ENCODE data around the gene PIP5K1C. TPM values are rescaled to one million over a fixed set of nuclear protein-coding genes. Genes with fewer than 3 reads are reported as not detected.

The PIP5K1C gene
- total RNA-seq, 1 experiment from 2014 or later = 26.9 TPM

GRCh38 chr19:3599776-3600187 lies 100.5 kb downstream of the PIP5K1C start:
- CTCF ChIA-PET = no interaction called here
- Histone ChIP-seq H3K36me3 (ENCODE audit: control insufficient read depth in 1 of 2, insufficient read depth in 2 of 2, low read length in 2 of 2) (no peaks in the 10 kb centered on the region), H3K79me2 (ENCODE audit: insufficient read depth, low read length) (no peaks in the 10 kb centered on the region), H2AFZ (ENCODE audit: low read depth, low read length, poor library complexity, severe bottlenecking) (no peak overlapping the region), H3K9ac (ENCODE audit: low read length) (no peak overlapping the region), H3K4me3 (replicated peaks in 1 of 2; ENCODE audit: low read depth in 1 of 2, low read length in 2 of 2) (no peak overlapping the region), H3K27me3 (ENCODE audit: insufficient read depth, low read length) (no peaks in the 10 kb centered on the region), H3K4me2 (ENCODE audit: low read length) (no peak overlapping the region), H3K4me1 (ENCODE audit: control insufficient read depth in 1 of 2, insufficient read depth in 2 of 2, low read length in 2 of 2) (no peaks in the 10 kb centered on the region), H3K9me2 (ENCODE audit: insufficient read depth) (no peaks in the 10 kb centered on the region), H4K20me1 (ENCODE audit: insufficient read depth) (no peaks in the 10 kb centered on the region), H3K9me3 (ENCODE audit: control insufficient read depth in 1 of 2, insufficient read depth in 1 of 2, low read depth in 1 of 2, low read length in 2 of 2) (no peaks in the 10 kb centered on the region), H3K27ac (ENCODE audit: low read depth, low read length) (no peak overlapping the region)
- ATAC-seq (peak; percentile 77), DNase-seq (ENCODE audit: low read depth, low spot score) (no peak)
- TF ChIP-seq CTCF (IDR thresholded peaks at IDR 0.05 in 2 of 3, conservative IDR thresholded peaks at IDR 0.05 in 1 of 3; ENCODE audit: borderline replicate concordance in 1 of 3, insufficient read depth in 1 of 3, low read depth in 2 of 3, low read length in 2 of 3) = peak in 2 of 3 experiments; percentile 35 to 43; a peak in 4 of 6 replicates
- TF ChIP-seq EZH2phosphoT487 (IDR thresholded peaks at IDR 0.05; ENCODE audit: borderline replicate concordance) = no peak
- POLR2A ChIA-PET = no interaction called here
- RAD21 ChIA-PET (ENCODE audit: low non-redundant PET in 1 of 2, low total read pairs in 2 of 2, uncharacterized antibody in 2 of 2, unreplicated experiment in 2 of 2) = no interaction called here
- intact Hi-C loops (cut with micrococcal nuclease) = no loop called here
- no TSS peak for BruUV-seq (replicated peaks)

DNA sequence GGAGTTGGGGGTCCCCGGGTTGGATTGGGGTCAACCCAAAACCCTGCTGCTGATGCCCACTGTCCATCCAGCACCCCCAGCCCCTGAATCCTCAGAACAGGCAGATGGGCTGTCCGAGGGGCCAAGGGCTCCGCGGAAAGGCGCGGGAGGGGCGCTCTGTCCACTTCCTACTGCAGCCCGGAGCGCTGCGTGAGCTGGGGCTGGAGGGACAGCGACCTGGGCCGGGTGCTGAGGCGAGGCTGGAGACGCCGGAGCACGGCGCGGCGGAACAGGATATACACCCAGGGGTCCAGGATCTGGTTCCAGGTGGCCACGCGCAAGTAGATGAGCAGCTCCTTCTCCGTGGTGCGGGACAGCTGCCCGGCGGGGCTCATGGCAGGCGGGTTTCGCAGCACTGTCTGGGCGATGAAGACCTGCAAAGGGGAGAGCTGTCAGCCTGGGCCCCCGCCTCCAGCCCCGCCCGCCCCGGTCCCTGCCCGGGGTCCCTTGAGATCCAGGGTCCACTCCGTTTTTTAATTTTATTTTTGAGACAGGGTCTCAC lies 104.7 kb downstream of the PIP5K1C start:
- RAD21 ChIA-PET (ENCODE audit: low non-redundant PET in 1 of 2, low total read pairs in 2 of 2, uncharacterized antibody in 2 of 2, unreplicated experiment in 2 of 2) = no interaction called here
- Histone ChIP-seq H3K79me2 (ENCODE audit: insufficient read depth, low read length) (no peaks in the 10 kb centered on the region), H4K20me1 (ENCODE audit: insufficient read depth) (no peaks in the 10 kb centered on the region), H3K27me3 (ENCODE audit: insufficient read depth, low read length) (no peaks in the 10 kb centered on the region), H3K4me3 (replicated peaks in 1 of 2; ENCODE audit: low read depth in 1 of 2, low read length in 2 of 2) (no peak overlapping the region), H3K9me2 (ENCODE audit: insufficient read depth) (no peaks in the 10 kb centered on the region), H3K4me2 (ENCODE audit: low read length) (no peak overlapping the region), H3K36me3 (ENCODE audit: control insufficient read depth in 1 of 2, insufficient read depth in 2 of 2, low read length in 2 of 2) (no peaks in the 10 kb centered on the region), H3K9ac (ENCODE audit: low read length) (no peak overlapping the region), H3K4me1 (ENCODE audit: control insufficient read depth in 1 of 2, insufficient read depth in 2 of 2, low read length in 2 of 2) (no peaks in the 10 kb centered on the region), H3K27ac (ENCODE audit: low read depth, low read length) (no peak overlapping the region), H2AFZ (ENCODE audit: low read depth, low read length, poor library complexity, severe bottlenecking) (no peak overlapping the region), H3K9me3 (ENCODE audit: control insufficient read depth in 1 of 2, insufficient read depth in 1 of 2, low read depth in 1 of 2, low read length in 2 of 2) (no peaks in the 10 kb centered on the region)
- no peak for DNase-seq (ENCODE audit: low read depth, low spot score)
- BruUV-seq (replicated peaks) = no TSS peak
- intact Hi-C loops (cut with micrococcal nuclease) = no loop called here
- ATAC-seq = no peak
- POLR2A ChIA-PET = no interaction called here
- CTCF ChIA-PET = no interaction called here
- TF ChIP-seq ZFX (IDR thresholded peaks at IDR 0.05) (no peak), SIN3A (IDR thresholded peaks at IDR 0.05; ENCODE audit: low read depth) (no peak), SRF (IDR thresholded peaks at IDR 0.05; ENCODE audit: low read depth) (no peak), EZH2 (IDR thresholded peaks at IDR 0.05) (no peak), EGR1 (IDR thresholded peaks at IDR 0.05; ENCODE audit: low read depth) (no peak), RAD21 (IDR thresholded peaks at IDR 0.05; ENCODE audit: low read depth) (no peak), CTCF (IDR thresholded peaks at IDR 0.05 in 2 of 3, conservative IDR thresholded peaks at IDR 0.05 in 1 of 3; ENCODE audit: borderline replicate concordance in 1 of 3, insufficient read depth in 1 of 3, low read depth in 2 of 3, low read length in 2 of 3) (no peak), ZNF274 (IDR thresholded peaks at IDR 0.05; ENCODE audit: low read depth, low read length) (no peak), POLR2AphosphoS5 (IDR thresholded peaks at IDR 0.05; ENCODE audit: low read depth, low read length) (no peak), YY1 (IDR thresholded peaks at IDR 0.05; ENCODE audit: extremely low read depth, insufficient replicate concordance, low read depth, low read length) (no peak), ATF3 (IDR thresholded peaks at IDR 0.05) (no peak), POLR2A (IDR thresholded peaks at IDR 0.05; ENCODE audit: borderline replicate concordance, extremely low read depth, insufficient read depth, insufficient read length) (no peak)
- TF ChIP-seq, protein P1, sequence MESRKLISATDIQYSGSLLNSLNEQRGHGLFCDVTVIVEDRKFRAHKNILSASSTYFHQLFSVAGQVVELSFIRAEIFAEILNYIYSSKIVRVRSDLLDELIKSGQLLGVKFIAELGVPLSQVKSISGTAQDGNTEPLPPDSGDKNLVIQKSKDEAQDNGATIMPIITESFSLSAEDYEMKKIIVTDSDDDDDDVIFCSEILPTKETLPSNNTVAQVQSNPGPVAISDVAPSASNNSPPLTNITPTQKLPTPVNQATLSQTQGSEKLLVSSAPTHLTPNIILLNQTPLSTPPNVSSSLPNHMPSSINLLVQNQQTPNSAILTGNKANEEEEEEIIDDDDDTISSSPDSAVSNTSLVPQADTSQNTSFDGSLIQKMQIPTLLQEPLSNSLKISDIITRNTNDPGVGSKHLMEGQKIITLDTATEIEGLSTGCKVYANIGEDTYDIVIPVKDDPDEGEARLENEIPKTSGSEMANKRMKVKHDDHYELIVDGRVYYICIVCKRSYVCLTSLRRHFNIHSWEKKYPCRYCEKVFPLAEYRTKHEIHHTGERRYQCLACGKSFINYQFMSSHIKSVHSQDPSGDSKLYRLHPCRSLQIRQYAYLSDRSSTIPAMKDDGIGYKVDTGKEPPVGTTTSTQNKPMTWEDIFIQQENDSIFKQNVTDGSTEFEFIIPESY (IDR thresholded peaks at IDR 0.05; ENCODE audit: extremely low read depth, insufficient replicate concordance, low read length) = no peak
